ENCODE results near the gene GABRB1.

DNA sequence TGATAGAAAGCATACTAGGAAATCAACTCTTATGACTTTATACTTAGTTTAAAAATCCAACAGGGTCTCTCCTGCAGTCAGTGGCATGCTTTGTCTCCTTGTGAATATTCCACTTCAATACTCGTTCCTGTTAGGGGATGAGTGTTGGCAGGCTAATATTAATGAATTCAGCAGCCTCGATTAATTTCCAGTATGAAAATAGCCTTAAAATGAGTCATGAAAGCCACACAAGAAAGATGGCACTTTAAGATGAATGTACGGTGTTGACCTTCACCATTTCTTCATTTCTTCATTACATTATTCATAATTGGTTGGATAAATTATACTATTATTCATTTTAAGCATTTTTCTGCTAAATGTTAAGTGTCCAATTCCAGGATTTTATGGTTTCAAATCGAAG lies 29.2 kb downstream of the GABRB1 start:
- TF ChIP-seq, protein P1, sequence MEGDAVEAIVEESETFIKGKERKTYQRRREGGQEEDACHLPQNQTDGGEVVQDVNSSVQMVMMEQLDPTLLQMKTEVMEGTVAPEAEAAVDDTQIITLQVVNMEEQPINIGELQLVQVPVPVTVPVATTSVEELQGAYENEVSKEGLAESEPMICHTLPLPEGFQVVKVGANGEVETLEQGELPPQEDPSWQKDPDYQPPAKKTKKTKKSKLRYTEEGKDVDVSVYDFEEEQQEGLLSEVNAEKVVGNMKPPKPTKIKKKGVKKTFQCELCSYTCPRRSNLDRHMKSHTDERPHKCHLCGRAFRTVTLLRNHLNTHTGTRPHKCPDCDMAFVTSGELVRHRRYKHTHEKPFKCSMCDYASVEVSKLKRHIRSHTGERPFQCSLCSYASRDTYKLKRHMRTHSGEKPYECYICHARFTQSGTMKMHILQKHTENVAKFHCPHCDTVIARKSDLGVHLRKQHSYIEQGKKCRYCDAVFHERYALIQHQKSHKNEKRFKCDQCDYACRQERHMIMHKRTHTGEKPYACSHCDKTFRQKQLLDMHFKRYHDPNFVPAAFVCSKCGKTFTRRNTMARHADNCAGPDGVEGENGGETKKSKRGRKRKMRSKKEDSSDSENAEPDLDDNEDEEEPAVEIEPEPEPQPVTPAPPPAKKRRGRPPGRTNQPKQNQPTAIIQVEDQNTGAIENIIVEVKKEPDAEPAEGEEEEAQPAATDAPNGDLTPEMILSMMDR (IDR thresholded peaks at IDR 0.05) = no peak
- TF ChIP-seq POLR2AphosphoS5 (IDR thresholded peaks at IDR 0.05; ENCODE audit: insufficient read depth in 1 of 2, low read depth in 1 of 2) = no peak

Data from vagina (tissue), 2 donors.